ENCODE measurements around the gene OPN3.

DNA sequence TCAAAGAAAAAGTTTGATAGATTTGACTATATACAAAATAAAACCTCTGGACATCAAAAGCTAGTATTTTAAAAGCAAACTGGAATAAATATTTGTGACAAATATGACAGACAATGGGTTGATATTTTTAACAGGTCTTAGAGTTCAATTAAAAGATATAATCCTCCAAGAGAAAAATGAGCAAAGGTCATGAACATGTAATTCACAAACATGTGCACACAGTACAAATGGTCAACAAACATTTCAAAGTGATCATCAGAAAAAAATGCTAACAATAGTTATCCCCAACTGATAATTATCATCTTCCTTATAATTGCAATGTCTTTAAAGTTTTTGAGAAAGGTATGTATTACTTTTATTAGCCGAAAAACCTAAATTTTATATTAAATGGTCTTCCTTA, 43.9 kb upstream of the OPN3 start:
- TF ChIP-seq, protein P1, sequence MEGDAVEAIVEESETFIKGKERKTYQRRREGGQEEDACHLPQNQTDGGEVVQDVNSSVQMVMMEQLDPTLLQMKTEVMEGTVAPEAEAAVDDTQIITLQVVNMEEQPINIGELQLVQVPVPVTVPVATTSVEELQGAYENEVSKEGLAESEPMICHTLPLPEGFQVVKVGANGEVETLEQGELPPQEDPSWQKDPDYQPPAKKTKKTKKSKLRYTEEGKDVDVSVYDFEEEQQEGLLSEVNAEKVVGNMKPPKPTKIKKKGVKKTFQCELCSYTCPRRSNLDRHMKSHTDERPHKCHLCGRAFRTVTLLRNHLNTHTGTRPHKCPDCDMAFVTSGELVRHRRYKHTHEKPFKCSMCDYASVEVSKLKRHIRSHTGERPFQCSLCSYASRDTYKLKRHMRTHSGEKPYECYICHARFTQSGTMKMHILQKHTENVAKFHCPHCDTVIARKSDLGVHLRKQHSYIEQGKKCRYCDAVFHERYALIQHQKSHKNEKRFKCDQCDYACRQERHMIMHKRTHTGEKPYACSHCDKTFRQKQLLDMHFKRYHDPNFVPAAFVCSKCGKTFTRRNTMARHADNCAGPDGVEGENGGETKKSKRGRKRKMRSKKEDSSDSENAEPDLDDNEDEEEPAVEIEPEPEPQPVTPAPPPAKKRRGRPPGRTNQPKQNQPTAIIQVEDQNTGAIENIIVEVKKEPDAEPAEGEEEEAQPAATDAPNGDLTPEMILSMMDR (IDR thresholded peaks at IDR 0.05), result no peak
- TF ChIP-seq POLR2AphosphoS5 (IDR thresholded peaks at IDR 0.05; ENCODE audit: insufficient read depth in 1 of 2, low read depth in 1 of 2) (no peak), POLR2A (IDR thresholded peaks at IDR 0.05) (no peak)

Measured in vagina (tissue), 2 donors.